HG03354 (cell line): Measurements from ENCODE around the gene MEOX1.

Experiments used
- ATAC-seq: cut with Tn5 transposase; IDR thresholded peaks from one replicate; pipeline ENCODE4 v1.9.1; 2021; ENCODE audit warnings: mild to moderate bottlenecking; ENCODE audit not compliant: unreplicated experiment, poor library complexity, severe bottlenecking

MEOX1 gene

GRCh38 chr17:43683928-43684653 is 22.4 kb upstream of the MEOX1 start:
- no peak for ATAC-seq

GRCh38 chr17:43680461-43680860 is 18.7 kb upstream of the MEOX1 start:
- no peak for ATAC-seq

- no peak for ATAC-seq
These were observed 18.2 kb upstream of the MEOX1 start for GRCh38 chr17:43679911-43680310.

GRCh38 chr17:43679401-43679800 is 17.7 kb upstream of the MEOX1 start:
- no peak for ATAC-seq

GRCh38 chr17:43676471-43676870 is 14.7 kb upstream of the MEOX1 start:
- no peak for ATAC-seq

- no peak for ATAC-seq
These were observed 12.7 kb upstream of the MEOX1 start for GRCh38 chr17:43674394-43674793.

GRCh38 chr17:43673516-43674323 is 12.0 kb upstream of the MEOX1 start:
- no peak for ATAC-seq

GRCh38 chr17:43671755-43672519 is 10.2 kb upstream of the MEOX1 start:
- ATAC-seq: no peak

GRCh38 chr17:43671031-43671692 is 9.4 kb upstream of the MEOX1 start:
- ATAC-seq: no peak

- ATAC-seq: no peak
These were observed 8.9 kb upstream of the MEOX1 start for GRCh38 chr17:43670645-43671030.

- no peak for ATAC-seq
These were observed 8.4 kb upstream of the MEOX1 start for GRCh38 chr17:43669971-43670644.

GRCh38 chr17:43667947-43668348 is 6.2 kb upstream of the MEOX1 start:
- no peak for ATAC-seq

- no peak for ATAC-seq
These were observed 5.8 kb upstream of the MEOX1 start for GRCh38 chr17:43667506-43667905.

- no peak for ATAC-seq
These were observed 4.2 kb upstream of the MEOX1 start for GRCh38 chr17:43665937-43666236.

- ATAC-seq: no peak
These were observed 3.6 kb upstream of the MEOX1 start for GRCh38 chr17:43665084-43665936.

GRCh38 chr17:43664096-43664495 is 2.4 kb upstream of the MEOX1 start:
- no peak for ATAC-seq

- ATAC-seq: no peak
These were observed 1.7 kb upstream of the MEOX1 start for GRCh38 chr17:43663383-43663782.

- no peak for ATAC-seq
These were observed 855 bp upstream of the MEOX1 start for GRCh38 chr17:43662413-43663141.
